Stimulated activated naive CD8-positive, alpha-beta T cell treated with anti-CD3 and anti-CD28 coated beads, Interleukin-15, Interleukin-2, amounts not matched to agents 100 ng/mL and 50 ng/mL, for 24 hours (primary cell): Measurements from ENCODE around the gene GRAMD1B.
"Not testable (repeated sequence)": the region's sequence is repeated elsewhere in the genome, so short reads cannot be mapped to it uniquely, and the experiment has no call there.

Experiments used
- H3K27ac Mint-ChIP-seq: one replicate; pipeline ENCODE4 v1.8.0; 2021; ENCODE audit warnings: mild to moderate bottlenecking, mixed read lengths
- H3K27me3 Mint-ChIP-seq: one replicate; pipeline ENCODE4 v1.8.0; 2021; ENCODE audit warnings: mixed read lengths
- H3K36me3 Mint-ChIP-seq: one replicate; pipeline ENCODE4 v1.8.0; 2021; ENCODE audit warnings: low read depth, mixed read lengths
- H3K4me1 Mint-ChIP-seq: one replicate; pipeline ENCODE4 v1.8.0; 2021; ENCODE audit warnings: low read depth, mixed read lengths
- H3K4me3 Mint-ChIP-seq: one replicate; pipeline ENCODE4 v1.8.0; 2021; ENCODE audit warnings: mild to moderate bottlenecking, mixed read lengths
- H3K9me3 Mint-ChIP-seq: one replicate; pipeline ENCODE4 v1.8.0; 2021; ENCODE audit warnings: mixed read lengths

GRAMD1B gene

GRCh38 chr11:123659311-123659710 lies 229.2 kb downstream of the GRAMD1B start:
- Mint-ChIP-seq H3K9me3 (peaks cover 25% of the 10 kb centered on the region), H3K4me1 (peaks cover 24% of the 10 kb centered on the region), H3K27me3 (peaks cover 23% of the 10 kb centered on the region), H3K4me3 (no peak overlapping the region), H3K36me3 (peaks cover 4% of the 10 kb centered on the region), H3K27ac (no peak overlapping the region)

- Mint-ChIP-seq H3K4me1 (peaks cover 20% of the 10 kb centered on the region), H3K27me3 (peaks cover 21% of the 10 kb centered on the region), H3K9me3 (peaks cover 25% of the 10 kb centered on the region)
- H3K4me3 Mint-ChIP-seq, H3K27ac Mint-ChIP-seq, H3K36me3 Mint-ChIP-seq: not testable (repeated sequence)
Measured at GRCh38 chr11:123659965-123660364, 229.9 kb downstream of the GRAMD1B start.

- Mint-ChIP-seq H3K27ac (no peak overlapping the region), H3K9me3 (peaks cover 13% of the 10 kb centered on the region), H3K36me3 (no peaks in the 10 kb centered on the region), H3K4me3 (no peak overlapping the region), H3K27me3 (peaks cover 10% of the 10 kb centered on the region), H3K4me1 (peaks cover 2% of the 10 kb centered on the region)
Measured at GRCh38 chr11:123665306-123665705, 235.2 kb downstream of the GRAMD1B start.

- Mint-ChIP-seq H3K36me3 (no peaks in the 10 kb centered on the region), H3K9me3 (peaks cover 4% of the 10 kb centered on the region), H3K4me3 (no peak overlapping the region), H3K27me3 (peaks cover 5% of the 10 kb centered on the region), H3K27ac (no peak overlapping the region), H3K4me1 (no peaks in the 10 kb centered on the region)
Measured at GRCh38 chr11:123670081-123670480, 240.0 kb downstream of the GRAMD1B start.

GRCh38 chr11:123671534-123671933 lies 241.5 kb downstream of the GRAMD1B start:
- H3K9me3 Mint-ChIP-seq: peaks cover 2% of the 10 kb centered on the region
- no peaks in the 10 kb centered on the region for H3K36me3 Mint-ChIP-seq
- H3K27me3 Mint-ChIP-seq: peaks cover 2% of the 10 kb centered on the region
- no peak overlapping the region for H3K4me3 Mint-ChIP-seq
- H3K4me1 Mint-ChIP-seq: no peaks in the 10 kb centered on the region
- H3K27ac Mint-ChIP-seq: no peak overlapping the region

- Mint-ChIP-seq H3K36me3 (no peaks in the 10 kb centered on the region), H3K27ac (no peak overlapping the region), H3K9me3 (no peaks in the 10 kb centered on the region), H3K27me3 (peaks cover under 1% of the 10 kb centered on the region), H3K4me3 (no peak overlapping the region), H3K4me1 (no peaks in the 10 kb centered on the region)
Measured at GRCh38 chr11:123672568-123672967, 242.5 kb downstream of the GRAMD1B start.

GRCh38 chr11:123674297-123674696 lies 244.2 kb downstream of the GRAMD1B start:
- no peaks in the 10 kb centered on the region for H3K9me3 Mint-ChIP-seq
- H3K4me1 Mint-ChIP-seq: no peaks in the 10 kb centered on the region
- no peak overlapping the region for H3K27ac Mint-ChIP-seq
- H3K27me3 Mint-ChIP-seq: peaks cover 4% of the 10 kb centered on the region
- no peaks in the 10 kb centered on the region for H3K36me3 Mint-ChIP-seq
- no peak overlapping the region for H3K4me3 Mint-ChIP-seq
